Activated naive CD4-positive, alpha-beta T cell treated with anti-CD3 and anti-CD28 coated beads for 36 hours (primary cell): ENCODE measurements around the gene MPPED2. TPM values are rescaled to one million over a fixed set of nuclear protein-coding genes. Genes with fewer than 3 reads are reported as not detected.

Source experiments
- CTCF ChIA-PET: fragments of 350-600 bp; sonication (Branson Sonifier 250); formaldehyde crosslinking; loops from one replicate; lab custom pipeline; 2021; ENCODE audit warnings: antibody characterized with exemption; lab: Charles Lee
- DNase-seq: peaks from one replicate; pipeline ENCODE4 v3.0.0-alpha.2; 2020
- H3K27ac Mint-ChIP-seq: one replicate; pipeline ENCODE4 v1.8.0; 2021; ENCODE audit warnings: mild to moderate bottlenecking, mixed read lengths
- H3K27me3 Mint-ChIP-seq: one replicate; pipeline ENCODE4 v1.8.0; 2021; ENCODE audit warnings: low read depth, mixed read lengths
- H3K36me3 Mint-ChIP-seq: one replicate; pipeline ENCODE4 v1.8.0; 2021; ENCODE audit warnings: low read depth, mixed read lengths
- H3K4me1 Mint-ChIP-seq: one replicate; pipeline ENCODE4 v1.8.0; 2021; ENCODE audit warnings: low read depth, mixed read lengths
- H3K4me3 Mint-ChIP-seq: one replicate; pipeline ENCODE4 v1.8.0; 2021; ENCODE audit warnings: mild to moderate bottlenecking, moderate library complexity, mixed read lengths
- H3K9me3 Mint-ChIP-seq: one replicate; pipeline ENCODE4 v1.8.0; 2021; ENCODE audit warnings: mixed read lengths
- intact Hi-C: fragments of 100-400 bp; cut with micrococcal nuclease; formaldehyde crosslinking; loops from one replicate; pipeline ENCODE4 v1.15.1; 2023
- total RNA-seq, 2 experiments: library from RNA; stranded (reverse); gene quantifications; one replicate each; pipeline ENCODE4 v1.2.3, GENCODE V29; 2021

Gene MPPED2
- total RNA-seq, 2 experiments from 2014 or later, result not detected

- no peak overlapping the region for H3K4me3 Mint-ChIP-seq
- no peak overlapping the region for H3K27ac Mint-ChIP-seq
- no peaks in the 10 kb centered on the region for H3K36me3 Mint-ChIP-seq
- intact Hi-C loops, result no loop called here
- CTCF ChIA-PET, result no interaction called here
- H3K27me3 Mint-ChIP-seq, result peaks cover 10% of the 10 kb centered on the region
- DNase-seq, result no peak
- H3K9me3 Mint-ChIP-seq, result no peaks in the 10 kb centered on the region
- H3K4me1 Mint-ChIP-seq, result no peaks in the 10 kb centered on the region
These were observed 205.3 kb downstream of the MPPED2 start for GRCh38 chr11:30380846-30381245.

GRCh38 chr11:30377347-30377746 is 208.8 kb downstream of the MPPED2 start:
- peaks cover 6% of the 10 kb centered on the region for H3K27me3 Mint-ChIP-seq
- no peaks in the 10 kb centered on the region for H3K9me3 Mint-ChIP-seq
- H3K4me3 Mint-ChIP-seq, result no peak overlapping the region
- CTCF ChIA-PET, result no interaction called here
- no peak overlapping the region for H3K27ac Mint-ChIP-seq
- intact Hi-C loops, result no loop called here
- no peak for DNase-seq
- H3K4me1 Mint-ChIP-seq, result no peaks in the 10 kb centered on the region
- H3K36me3 Mint-ChIP-seq, result no peaks in the 10 kb centered on the region

GRCh38 chr11:30370164-30370563 is 216.0 kb downstream of the MPPED2 start:
- CTCF ChIA-PET, result no interaction called here

GRCh38 chr11:30368394-30368793 is 217.8 kb downstream of the MPPED2 start:
- no peak for DNase-seq
- H3K27ac Mint-ChIP-seq, result no peak overlapping the region
- H3K27me3 Mint-ChIP-seq, result peaks cover 20% of the 10 kb centered on the region
- intact Hi-C loops, result no loop called here
- no peak overlapping the region for H3K4me3 Mint-ChIP-seq
- H3K36me3 Mint-ChIP-seq, result no peaks in the 10 kb centered on the region
- H3K4me1 Mint-ChIP-seq, result no peaks in the 10 kb centered on the region
- CTCF ChIA-PET, result no interaction called here
- H3K9me3 Mint-ChIP-seq, result peaks cover 4% of the 10 kb centered on the region

More at GRCh38 chr11:30370164-30370563, 216.0 kb downstream of the MPPED2 start:
- Mint-ChIP-seq H3K4me1 (no peaks in the 10 kb centered on the region), H3K4me3 (no peak overlapping the region), H3K27ac (no peak overlapping the region), H3K9me3 (peaks cover 4% of the 10 kb centered on the region), H3K27me3 (peaks cover 20% of the 10 kb centered on the region), H3K36me3 (no peaks in the 10 kb centered on the region)
- no peak for DNase-seq
- intact Hi-C loops, result no loop called here

GRCh38 chr11:30365793-30366517 is 220.2 kb downstream of the MPPED2 start:
- Mint-ChIP-seq H3K36me3 (no peaks in the 10 kb centered on the region), H3K27ac (no peak overlapping the region), H3K27me3 (peaks cover 14% of the 10 kb centered on the region), H3K4me1 (no peaks in the 10 kb centered on the region), H3K9me3 (peaks cover 4% of the 10 kb centered on the region), H3K4me3 (no peak overlapping the region)
- intact Hi-C loops, result no loop called here
- no peak for DNase-seq
- CTCF ChIA-PET, result interaction anchor here (1.1 to 1.5 kb wide), 2 partner anchors 9 to 10 kb away, joined by 3 read pairs; no protein-coding TSS in a partner anchor

GRCh38 chr11:30364837-30365482 is 221.2 kb downstream of the MPPED2 start:
- Mint-ChIP-seq H3K4me3 (no peak overlapping the region), H3K27ac (no peak overlapping the region), H3K27me3 (peaks cover 12% of the 10 kb centered on the region), H3K9me3 (peaks cover 4% of the 10 kb centered on the region), H3K4me1 (no peaks in the 10 kb centered on the region), H3K36me3 (no peaks in the 10 kb centered on the region)
- intact Hi-C loops, result no loop called here
- CTCF ChIA-PET, result interaction anchor here (0.7 kb wide), 1 partner anchor 17 kb away, joined by 3 read pairs; no protein-coding TSS in a partner anchor
- DNase-seq, result no peak

GRCh38 chr11:30364139-30364836 is 221.9 kb downstream of the MPPED2 start:
- Mint-ChIP-seq H3K9me3 (peaks cover 1% of the 10 kb centered on the region), H3K4me3 (no peak overlapping the region), H3K36me3 (no peaks in the 10 kb centered on the region), H3K4me1 (no peaks in the 10 kb centered on the region), H3K27me3 (peaks cover 11% of the 10 kb centered on the region), H3K27ac (no peak overlapping the region)
- CTCF ChIA-PET, result interaction anchor here (0.7 kb wide), 1 partner anchor 18 kb away, joined by 3 read pairs; no protein-coding TSS in a partner anchor
- intact Hi-C loops, result no loop called here
- no peak for DNase-seq

GRCh38 chr11:30360741-30361140 is 225.4 kb downstream of the MPPED2 start:
- intact Hi-C loops, result no loop called here
- no peak for DNase-seq
- H3K4me1 Mint-ChIP-seq, result no peaks in the 10 kb centered on the region
- no peak overlapping the region for H3K4me3 Mint-ChIP-seq
- H3K27me3 Mint-ChIP-seq, result peaks cover 11% of the 10 kb centered on the region
- no peaks in the 10 kb centered on the region for H3K36me3 Mint-ChIP-seq
- no peak overlapping the region for H3K27ac Mint-ChIP-seq
- H3K9me3 Mint-ChIP-seq, result no peaks in the 10 kb centered on the region
- CTCF ChIA-PET, result interaction anchor here (0.6 kb wide), 1 partner anchor 150 kb away, joined by 3 read pairs; no protein-coding TSS in a partner anchor
